GM21723 (cell line): ENCODE measurements around the gene NKD1.

ENCODE experiments used
- ATAC-seq: cut with Tn5 transposase; IDR thresholded peaks from one replicate; pipeline ENCODE4 v1.9.1; 2021; ENCODE audit warnings: mild to moderate bottlenecking, moderate library complexity; ENCODE audit not compliant: unreplicated experiment

NKD1 gene

GRCh38 chr16:50683689-50684374 lies 135.6 kb downstream of the NKD1 start:
- peak; percentile 74 for ATAC-seq

GRCh38 chr16:50684823-50685461 lies 136.7 kb downstream of the NKD1 start:
- no peak for ATAC-seq

- no peak for ATAC-seq
Observed at GRCh38 chr16:50685462-50686063, 137.4 kb downstream of the NKD1 start.

- no peak for ATAC-seq
Observed at GRCh38 chr16:50688083-50688482, 139.9 kb downstream of the NKD1 start.

DNA sequence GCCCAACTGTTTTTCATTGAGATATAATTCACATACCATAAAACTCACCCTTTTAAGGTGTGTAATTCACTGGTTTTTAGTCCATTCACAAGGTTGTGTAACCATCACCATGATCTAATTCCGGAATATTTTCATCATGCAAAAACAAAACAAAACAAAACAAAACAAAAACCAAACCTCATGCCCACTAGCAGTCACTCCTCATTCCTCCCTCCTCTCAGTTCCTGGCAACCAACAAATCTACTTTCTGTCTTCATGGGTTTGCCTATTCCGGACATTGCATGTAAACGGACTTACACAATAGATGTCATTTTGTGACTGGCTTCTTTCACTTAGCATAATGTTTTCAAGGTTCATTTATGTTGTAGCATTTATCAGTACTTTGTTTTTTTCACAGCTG lies 140.7 kb downstream of the NKD1 start:
- ATAC-seq = no peak

DNA sequence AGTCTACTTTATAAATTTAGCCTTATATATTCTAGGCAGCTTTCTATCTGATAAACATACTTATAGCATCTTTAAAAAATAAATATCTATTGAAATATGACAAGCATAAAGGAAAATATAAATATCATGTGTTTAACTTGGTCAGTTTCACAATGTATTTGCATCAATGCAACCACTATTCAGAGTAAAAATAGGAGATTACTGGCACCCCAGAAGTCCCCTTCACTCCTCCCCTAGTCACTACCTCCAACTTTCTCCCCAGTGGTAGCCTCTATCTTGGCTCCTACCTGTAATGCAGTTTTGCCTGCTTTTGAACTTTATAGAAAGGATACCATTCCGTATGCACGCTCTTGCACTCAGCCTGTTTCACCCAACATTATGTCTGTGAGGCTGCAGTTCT lies 142.0 kb downstream of the NKD1 start:
- no peak for ATAC-seq

DNA sequence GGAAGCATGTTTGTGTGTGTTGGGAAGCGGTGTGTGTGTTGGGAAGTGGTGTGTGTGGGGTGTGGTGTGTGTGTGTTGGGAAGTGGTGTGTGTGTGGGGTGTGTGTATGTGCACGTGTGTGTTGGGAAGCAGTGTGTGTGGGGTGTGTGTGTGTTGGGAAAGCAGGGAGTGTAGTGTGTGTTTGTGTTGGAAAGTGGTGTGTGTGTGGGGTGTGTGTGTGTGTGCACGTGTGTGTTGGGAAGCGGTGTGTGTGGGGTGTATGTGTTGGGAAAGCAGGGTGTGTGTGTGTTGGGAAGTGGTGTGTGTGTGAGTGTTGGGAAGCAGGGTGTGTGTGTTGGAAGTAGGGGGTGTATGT lies 144.4 kb downstream of the NKD1 start:
- ATAC-seq = no peak

DNA sequence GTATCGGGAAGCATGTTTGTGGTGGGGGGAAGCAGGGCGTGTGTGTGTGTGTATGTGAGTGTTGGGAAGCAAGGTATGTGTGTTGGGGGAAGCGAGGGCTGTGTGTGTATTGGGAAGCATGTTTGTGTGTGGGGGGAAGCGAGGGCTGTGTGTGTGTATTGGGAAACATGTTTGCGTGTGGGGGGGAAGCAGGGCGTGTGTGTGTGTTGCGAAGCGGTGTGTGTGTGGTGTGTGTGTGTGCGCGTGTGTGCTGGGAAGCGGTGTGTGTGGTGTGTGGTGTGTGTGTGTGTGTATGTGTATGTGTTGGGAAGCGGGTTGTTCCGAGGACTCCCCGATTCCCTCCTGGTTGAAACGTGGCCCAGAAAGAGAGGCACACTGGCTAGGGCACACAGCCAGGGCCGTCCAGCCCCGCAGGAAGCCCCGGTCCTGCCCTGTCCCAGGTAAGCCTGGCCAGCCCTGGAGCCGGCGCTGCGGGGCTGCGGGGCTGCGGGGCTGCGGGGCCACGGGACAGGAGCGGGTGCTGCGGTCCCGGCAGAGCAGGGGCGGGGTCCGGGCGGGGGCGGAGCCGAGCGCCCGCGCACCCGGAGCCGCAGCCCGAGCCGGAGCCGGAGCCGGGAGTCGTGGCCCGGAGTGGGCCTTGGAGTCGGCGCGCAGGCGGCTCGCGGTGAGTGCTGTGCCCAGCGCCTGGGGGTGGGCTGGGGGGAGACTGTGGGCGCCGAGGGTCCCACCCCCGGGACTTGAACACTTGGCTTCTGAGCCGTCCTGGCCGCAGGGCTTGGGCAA lies 145.0 kb downstream of the NKD1 start, which contains the start of gene NOD2:
Gene NOD2, plus strand, starts transcription at position 608 of the 783 bp plus-strand sequence. CDS start 5,890 bp downstream, outside the sequence.
- no peak for ATAC-seq

- ATAC-seq = no peak
Observed at GRCh38 chr16:50694206-50694605, 146.0 kb downstream of the NKD1 start.

DNA sequence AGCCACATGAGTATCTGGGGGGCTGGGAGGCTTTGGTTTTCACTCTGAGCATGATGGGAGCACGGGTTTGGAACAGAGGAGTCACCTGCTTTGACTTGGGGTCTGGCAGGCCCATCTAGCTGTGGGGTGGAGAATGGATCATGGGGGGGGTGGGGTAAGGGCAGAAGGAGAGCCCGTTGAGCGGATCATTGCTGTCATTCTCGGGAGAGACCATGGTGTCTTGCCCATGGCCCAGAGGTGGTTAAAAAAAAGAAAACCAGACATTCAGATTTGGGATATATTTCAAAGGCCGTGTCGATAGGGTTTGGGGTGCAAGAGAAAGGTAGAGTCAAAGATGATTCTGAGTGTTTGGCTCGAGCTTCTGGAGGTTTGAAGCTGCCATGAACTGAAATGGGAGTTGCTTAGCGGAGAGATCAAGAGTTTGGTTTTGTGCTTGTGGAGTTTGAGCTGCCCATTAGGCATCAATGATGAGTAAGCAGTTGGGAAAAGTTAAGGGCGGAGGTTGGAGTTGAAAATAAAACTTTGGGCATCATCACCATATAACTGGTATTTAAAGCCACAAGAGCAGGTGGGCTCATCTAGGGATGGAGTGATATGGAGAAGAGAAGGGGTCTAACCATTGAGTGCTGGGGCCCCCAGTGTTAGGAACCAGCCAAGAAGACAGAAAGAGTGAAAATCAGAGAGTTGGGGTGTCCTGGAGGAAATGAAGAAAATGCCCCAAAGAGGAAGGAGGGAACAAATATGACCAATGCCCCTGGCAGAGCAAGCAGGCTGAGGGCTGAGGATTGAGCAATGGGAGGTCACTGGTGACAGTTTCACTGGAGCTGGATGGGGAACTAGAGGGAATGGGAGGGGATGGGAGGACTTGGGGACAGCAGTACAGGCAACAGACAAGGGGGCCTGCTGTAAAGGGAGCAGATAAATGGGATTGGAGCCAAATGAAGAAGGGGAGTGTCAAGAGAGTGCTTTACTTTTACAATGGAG lies 147.1 kb downstream of the NKD1 start:
- ATAC-seq = no peak

GRCh38 chr16:50696126-50696525 lies 147.9 kb downstream of the NKD1 start:
- ATAC-seq = no peak

- ATAC-seq = peak; percentile 55
Observed at GRCh38 chr16:50696575-50697420, 148.6 kb downstream of the NKD1 start.

GRCh38 chr16:50697421-50697715 lies 149.2 kb downstream of the NKD1 start:
- no peak for ATAC-seq

DNA sequence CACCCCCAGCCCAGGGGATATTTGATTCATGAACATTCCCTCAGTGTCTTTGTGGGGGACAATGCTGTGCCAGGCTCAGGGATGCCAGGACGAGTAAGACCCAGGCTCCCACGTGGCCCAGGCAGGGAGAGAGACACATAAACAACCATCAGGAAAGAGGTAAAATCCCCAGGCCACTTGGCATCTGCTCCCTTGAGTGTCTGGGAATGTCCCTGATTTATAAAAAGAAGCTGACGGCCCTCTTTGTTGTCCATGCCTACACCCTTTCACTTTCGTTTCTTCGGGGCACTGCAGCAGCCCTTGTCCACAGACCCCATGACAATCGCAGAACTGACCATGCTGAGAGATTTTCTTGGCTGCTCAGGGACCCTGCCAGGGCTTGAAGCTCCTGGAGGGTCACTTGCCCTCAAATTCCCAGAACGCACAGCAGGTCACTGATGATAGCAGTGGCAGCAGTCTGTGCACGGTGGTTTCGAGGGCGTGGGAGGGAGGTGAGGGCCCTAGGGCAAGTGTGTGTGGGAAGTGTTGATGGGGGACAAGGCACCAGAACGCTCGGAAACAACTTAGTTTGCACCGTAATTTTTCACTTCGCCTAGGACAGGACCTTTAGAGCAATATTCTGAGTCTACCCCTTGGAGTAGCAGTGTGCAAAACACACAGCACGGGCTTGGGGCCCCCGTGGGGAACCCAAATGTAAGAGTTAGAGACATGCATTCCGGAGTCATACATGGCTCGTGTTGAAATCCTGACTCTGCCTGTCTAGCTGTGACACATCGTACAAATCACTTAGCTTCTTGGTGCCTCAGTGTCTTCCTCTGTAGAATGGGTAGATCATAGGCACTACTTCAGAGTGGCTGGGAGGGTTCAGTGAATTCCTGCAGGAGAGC lies 149.9 kb downstream of the NKD1 start:
- ATAC-seq = peak; percentile 52
